Mesenchymal stem cell (in vitro differentiated cells and primary cell): ENCODE measurements around the gene PKN1.

ENCODE experiments used
- DNase-seq: peaks from one replicate; pipeline ENCODE4 v3.0.0-alpha.2; 2013
- H2AFZ ChIP-seq: one replicate; pipeline ENCODE4 v1.6.1; 2013; ENCODE audit warnings: low read depth, mild to moderate bottlenecking, control low read depth, inconsistent platforms, low read length, moderate library complexity
- H2AK5ac ChIP-seq: 2 replicates; pipeline ENCODE4 v1.6.1; 2013; ENCODE audit warnings: low read length, moderate library complexity, mild to moderate bottlenecking, inconsistent platforms; ENCODE audit not compliant: severe bottlenecking
- H2BK120ac ChIP-seq: one replicate; pipeline ENCODE4 v1.6.1; 2013; ENCODE audit warnings: low read depth, mild to moderate bottlenecking, inconsistent platforms, low read length, moderate library complexity
- H2BK12ac ChIP-seq, 2 experiments: one replicate each; pipeline ENCODE4 v1.6.1; 2013; ENCODE audit warnings: inconsistent platforms in 2 of 2, low read length in 2 of 2, mild to moderate bottlenecking in 2 of 2, moderate library complexity in 2 of 2, control low read depth in 1 of 2
- H2BK15ac ChIP-seq: one replicate; pipeline ENCODE4 v1.6.1; 2013; ENCODE audit warnings: mild to moderate bottlenecking, low read depth, inconsistent platforms; ENCODE audit not compliant: poor library complexity, severe bottlenecking
- H2BK5ac ChIP-seq: 2 replicates; pipeline ENCODE4 v1.6.1; 2013; ENCODE audit warnings: low read depth, mild to moderate bottlenecking, low read length, control low read depth, inconsistent platforms; ENCODE audit not compliant: poor library complexity, severe bottlenecking
- H3K14ac ChIP-seq, 2 experiments: one replicate each; pipeline ENCODE4 v1.6.1; 2013; ENCODE audit warnings: inconsistent platforms in 2 of 2, low read length in 2 of 2, control low read depth in 1 of 2, mild to moderate bottlenecking in 1 of 2, moderate library complexity in 1 of 2
- H3K18ac ChIP-seq, 2 experiments: one replicate each; pipeline ENCODE4 v1.6.1; 2013; ENCODE audit warnings: inconsistent platforms in 2 of 2, low read length in 2 of 2, control low read depth in 1 of 2, low read depth in 1 of 2, mild to moderate bottlenecking in 1 of 2
- H3K23ac ChIP-seq, 2 experiments: one replicate each; pipeline ENCODE4 v1.6.1; 2013; ENCODE audit warnings: inconsistent platforms in 2 of 2, low read length in 2 of 2, mild to moderate bottlenecking in 2 of 2, moderate library complexity in 2 of 2, control low read depth in 1 of 2
- H3K27ac ChIP-seq: 2 replicates; pipeline ENCODE4 v1.5.1; 2013; ENCODE audit warnings: mild to moderate bottlenecking, moderate library complexity, low read length, control low read depth, inconsistent platforms; ENCODE audit not compliant: poor library complexity, severe bottlenecking
- H3K27me3 ChIP-seq, 2 experiments: 2 replicates each; pipeline versions ENCODE4 v1.6.1 to v1.7.0; 2013; ENCODE audit warnings: low read length in 2 of 2, mild to moderate bottlenecking in 2 of 2, moderate library complexity in 2 of 2, control low read depth in 1 of 2, inconsistent platforms in 1 of 2; ENCODE audit not compliant: control insufficient read depth in 1 of 2, insufficient read depth in 1 of 2
- H3K36me3 ChIP-seq, 2 experiments: 2 replicates each; pipeline versions ENCODE4 v1.6.1 to v1.7.0; 2013; ENCODE audit warnings: low read length in 2 of 2, control low read depth in 1 of 2, inconsistent platforms in 1 of 2, low read depth in 1 of 2, mild to moderate bottlenecking in 1 of 2; ENCODE audit not compliant: insufficient read depth in 2 of 2, control insufficient read depth in 1 of 2
- H3K4ac ChIP-seq, 2 experiments: one replicate each; pipeline ENCODE4 v1.6.1; 2013; ENCODE audit warnings: inconsistent platforms in 2 of 2, low read length in 2 of 2, mild to moderate bottlenecking in 2 of 2, moderate library complexity in 2 of 2, control low read depth in 1 of 2, low read depth in 1 of 2
- H3K4me1 ChIP-seq: 2 replicates; pipeline ENCODE4 v1.6.1; 2013; ENCODE audit warnings: low read depth, low read length, control low read depth; ENCODE audit not compliant: control insufficient read depth, insufficient read depth
- H3K4me2 ChIP-seq: 2 replicates; pipeline ENCODE4 v1.6.1; 2013; ENCODE audit warnings: low read length, mild to moderate bottlenecking, inconsistent platforms; ENCODE audit not compliant: poor library complexity, severe bottlenecking
- H3K4me3 ChIP-seq, 2 experiments: 2 replicates each; pipeline versions ENCODE4 v1.5.1 to v1.7.0; 2013; ENCODE audit warnings: low read length in 2 of 2, mild to moderate bottlenecking in 2 of 2, control low read depth in 1 of 2, low read depth in 1 of 2; ENCODE audit not compliant: insufficient read depth in 1 of 2
- H3K79me1 ChIP-seq: replicated peaks from 2 replicates; pipeline ENCODE4 v1.6.1; 2013; ENCODE audit warnings: mild to moderate bottlenecking, control low read depth, low read length, inconsistent platforms; ENCODE audit not compliant: poor library complexity, severe bottlenecking
- H3K9ac ChIP-seq: 2 replicates; pipeline ENCODE4 v1.7.0; 2013; ENCODE audit warnings: mild to moderate bottlenecking, low read length, moderate library complexity
- H3K9me3 ChIP-seq: 2 replicates; pipeline ENCODE4 v1.7.0; 2013; ENCODE audit warnings: mild to moderate bottlenecking, low read length; ENCODE audit not compliant: control insufficient read depth
- H4K8ac ChIP-seq: one replicate; pipeline ENCODE4 v1.6.1; 2013; ENCODE audit warnings: inconsistent platforms, mild to moderate bottlenecking, low read length, moderate library complexity
- H4K91ac ChIP-seq: one replicate; pipeline ENCODE4 v1.6.1; 2013; ENCODE audit warnings: mild to moderate bottlenecking, low read length, inconsistent platforms
- WGBS: methylation state at CpG from one replicate; pipeline ENCODE4 v1.1.7; 2013; ENCODE audit warnings: mixed read lengths; 5-methylcytosine and 5-hydroxymethylcytosine counted together

PKN1 gene

GRCh38 chr19:14411938-14412245 is 21.2 kb upstream of the PKN1 start:
- Histone ChIP-seq H3K27me3 (no peaks in the 10 kb centered on the region), H2BK12ac (no peak overlapping the region), H3K9ac (no peak overlapping the region), H2AK5ac (no peak overlapping the region), H2AFZ (no peak overlapping the region), H3K79me1 (peaks cover 24% of the 10 kb centered on the region), H3K4me1 (peaks cover 29% of the 10 kb centered on the region), H3K9me3 (no peaks in the 10 kb centered on the region), H2BK120ac (no peak overlapping the region), H3K36me3 (peaks cover 69 to 78% of the 10 kb centered on the region in 2 experiments), H3K27ac (no peak overlapping the region), H3K14ac (no peak overlapping the region), H3K18ac (no peak overlapping the region), H2BK15ac (no peak overlapping the region), H3K4me2 (no peak overlapping the region), H2BK5ac (no peak overlapping the region), H4K8ac (no peak overlapping the region), H3K23ac (no peak overlapping the region), H4K91ac (no peak overlapping the region), H3K4me3 (no peak overlapping the region), H3K4ac (no peak overlapping the region)
- no peak for DNase-seq
- 95% methylated on average over 8 of the region's 8 CpGs for WGBS

- no peak overlapping the region for H3K4me3 ChIP-seq
- no peak overlapping the region for H2BK12ac ChIP-seq
- peaks cover 29% of the 10 kb centered on the region for H3K4me1 ChIP-seq
- no peak overlapping the region for H2BK120ac ChIP-seq
- no peaks in the 10 kb centered on the region for H3K27me3 ChIP-seq
- DNase-seq = no peak
- no peak overlapping the region for H3K27ac ChIP-seq
- no peak overlapping the region for H2BK5ac ChIP-seq
- H3K23ac ChIP-seq = peak overlapping the region in 1 of 2 experiments; percentile 14
- no peak overlapping the region for H4K91ac ChIP-seq
- peak overlapping the region in 1 of 2 experiments; percentile 75 for H3K14ac ChIP-seq
- H3K4me2 ChIP-seq = no peak overlapping the region
- H3K9me3 ChIP-seq = no peaks in the 10 kb centered on the region
- 95% methylated on average over 25 of the region's 25 CpGs for WGBS
- H3K36me3 ChIP-seq = peaks cover 63 to 73% of the 10 kb centered on the region in 2 experiments
- no peak overlapping the region for H2AK5ac ChIP-seq
- no peak overlapping the region for H3K18ac ChIP-seq
- H4K8ac ChIP-seq = no peak overlapping the region
- no peak overlapping the region for H3K4ac ChIP-seq
- H2AFZ ChIP-seq = no peak overlapping the region
- H3K79me1 ChIP-seq = peaks cover 22% of the 10 kb centered on the region
- H2BK15ac ChIP-seq = no peak overlapping the region
- H3K9ac ChIP-seq = no peak overlapping the region
These were observed 20.6 kb upstream of the PKN1 start for GRCh38 chr19:14412324-14412995.

DNA sequence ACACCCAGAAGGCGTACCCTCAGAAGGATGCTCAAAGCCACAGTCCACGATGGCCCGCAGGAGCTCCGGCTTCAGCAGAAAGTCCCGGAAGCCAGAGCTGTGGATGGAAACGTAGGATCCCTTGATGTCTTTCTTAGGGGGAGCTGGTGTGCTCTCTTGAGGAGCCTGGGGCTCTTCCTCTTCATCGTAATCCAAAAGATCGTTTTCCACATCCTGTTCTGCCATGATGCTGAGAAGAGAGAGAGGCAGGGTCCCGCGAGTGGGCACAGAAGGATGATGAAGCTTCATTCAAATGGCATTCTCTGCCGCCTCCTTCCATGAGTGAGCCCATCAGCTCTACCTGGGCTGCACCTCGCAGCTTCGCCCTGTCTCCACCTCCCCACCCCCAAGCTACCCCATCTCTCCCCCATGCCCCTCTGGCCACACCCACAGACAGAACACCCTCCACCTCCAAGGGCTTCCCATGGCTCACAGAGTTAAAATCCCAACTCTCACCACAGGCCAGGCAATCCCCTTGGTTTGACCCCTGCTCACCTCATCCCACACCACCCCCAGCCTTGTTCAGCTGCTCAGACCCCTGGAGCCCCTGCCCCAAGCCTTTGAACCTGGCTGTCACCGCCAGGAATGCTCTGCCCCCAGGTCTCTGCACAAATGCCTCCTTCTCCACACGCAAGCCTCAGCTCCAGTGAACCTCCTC is 20.0 kb upstream of the PKN1 start:
- Histone ChIP-seq H3K14ac (no peak overlapping the region), H3K27ac (peak overlapping the region; percentile 6), H3K18ac (no peak overlapping the region), H3K4me3 (no peak overlapping the region), H4K91ac (no peak overlapping the region), H2BK5ac (no peak overlapping the region), H3K27me3 (no peaks in the 10 kb centered on the region), H3K23ac (peak overlapping the region in 1 of 2 experiments; percentile 70), H3K9me3 (no peaks in the 10 kb centered on the region), H3K9ac (peak overlapping the region; percentile 3), H3K79me1 (peaks cover 18% of the 10 kb centered on the region), H3K4ac (no peak overlapping the region), H2BK120ac (no peak overlapping the region), H2BK12ac (no peak overlapping the region), H4K8ac (no peak overlapping the region), H2AK5ac (no peak overlapping the region), H2BK15ac (no peak overlapping the region), H3K4me2 (peak overlapping the region; percentile 9), H3K36me3 (peaks cover 57 to 66% of the 10 kb centered on the region in 2 experiments), H2AFZ (no peak overlapping the region), H3K4me1 (peaks cover 32% of the 10 kb centered on the region)
- no peak for DNase-seq
- WGBS = 95% methylated on average over 15 of the region's 15 CpGs

GRCh38 chr19:14413693-14414181 is 19.4 kb upstream of the PKN1 start:
- Histone ChIP-seq H2BK5ac (no peak overlapping the region), H3K4me1 (peaks cover 32% of the 10 kb centered on the region), H3K14ac (no peak overlapping the region), H2BK12ac (no peak overlapping the region), H2AK5ac (no peak overlapping the region), H2AFZ (no peak overlapping the region), H3K4ac (no peak overlapping the region), H3K79me1 (peaks cover 14% of the 10 kb centered on the region), H2BK120ac (no peak overlapping the region), H3K27ac (peak overlapping the region; percentile 10), H3K18ac (no peak overlapping the region), H3K4me2 (peak overlapping the region; percentile 9), H3K9me3 (no peaks in the 10 kb centered on the region), H3K27me3 (no peaks in the 10 kb centered on the region), H2BK15ac (no peak overlapping the region), H4K91ac (no peak overlapping the region), H3K36me3 (peaks cover 51 to 60% of the 10 kb centered on the region in 2 experiments), H3K4me3 (no peak overlapping the region), H3K9ac (peak overlapping the region; percentile 3), H3K23ac (no peak overlapping the region), H4K8ac (no peak overlapping the region)
- no peak for DNase-seq
- WGBS = 87% methylated on average over 3 of the region's 3 CpGs
